ENCODE results near the gene SLC24A3.
"Not testable (repeated sequence)": the region's sequence is repeated elsewhere in the genome, so short reads cannot be mapped to it uniquely, and the experiment has no call there.

Gene SLC24A3

GRCh38 chr20:19619904-19620430 is 407.5 kb downstream of the SLC24A3 start:
- no peaks in the 10 kb centered on the region for H3K27me3 ChIP-seq (ENCODE audit: control insufficient read depth in 2 of 2, insufficient read depth in 2 of 2, low read length in 2 of 2)
- H3K27ac ChIP-seq (ENCODE audit: low read depth in 2 of 2, low read length in 2 of 2) = no peak overlapping the region

GRCh38 chr20:19620446-19620845 is 408.0 kb downstream of the SLC24A3 start:
- Histone ChIP-seq H3K36me3 (ENCODE audit: control insufficient read depth in 2 of 2, insufficient read depth in 2 of 2, low read length in 2 of 2) (no peaks in the 10 kb centered on the region), H3K4me1 (ENCODE audit: control insufficient read depth in 2 of 2, insufficient read depth in 2 of 2, low read length in 2 of 2) (no peaks in the 10 kb centered on the region), H3K27me3 (ENCODE audit: control insufficient read depth in 2 of 2, insufficient read depth in 2 of 2, low read length in 2 of 2) (no peaks in the 10 kb centered on the region), H3K9ac (ENCODE audit: low read depth in 1 of 2, low read length in 2 of 2) (no peak overlapping the region), H3K9me3 (ENCODE audit: control insufficient read depth in 2 of 2, low read length in 2 of 2) (no peaks in the 10 kb centered on the region), H3K27ac (ENCODE audit: low read depth in 2 of 2, low read length in 2 of 2) (no peak overlapping the region), H3K4me3 (ENCODE audit: low read length in 2 of 2) (no peak overlapping the region)

More at GRCh38 chr20:19619904-19620430, 407.5 kb downstream of the SLC24A3 start:
- Histone ChIP-seq H3K36me3 (ENCODE audit: control insufficient read depth in 2 of 2, insufficient read depth in 2 of 2, low read length in 2 of 2) (no peaks in the 10 kb centered on the region), H3K9ac (ENCODE audit: low read depth in 1 of 2, low read length in 2 of 2) (no peak overlapping the region), H3K4me3 (ENCODE audit: low read length in 2 of 2) (no peak overlapping the region), H3K9me3 (ENCODE audit: control insufficient read depth in 2 of 2, low read length in 2 of 2) (no peaks in the 10 kb centered on the region), H3K4me1 (ENCODE audit: control insufficient read depth in 2 of 2, insufficient read depth in 2 of 2, low read length in 2 of 2) (no peaks in the 10 kb centered on the region)

GRCh38 chr20:19621072-19621471 is 408.6 kb downstream of the SLC24A3 start:
- no peaks in the 10 kb centered on the region for H3K9me3 ChIP-seq (ENCODE audit: control insufficient read depth in 2 of 2, low read length in 2 of 2)
- H3K4me1 ChIP-seq (ENCODE audit: control insufficient read depth in 2 of 2, insufficient read depth in 2 of 2, low read length in 2 of 2) = no peaks in the 10 kb centered on the region
- H3K27me3 ChIP-seq (ENCODE audit: control insufficient read depth in 2 of 2, insufficient read depth in 2 of 2, low read length in 2 of 2) = no peaks in the 10 kb centered on the region
- no peak overlapping the region for H3K9ac ChIP-seq (ENCODE audit: low read depth in 1 of 2, low read length in 2 of 2)
- H3K4me3 ChIP-seq (ENCODE audit: low read length in 2 of 2) = no peak overlapping the region
- H3K36me3 ChIP-seq (ENCODE audit: control insufficient read depth in 2 of 2, insufficient read depth in 2 of 2, low read length in 2 of 2) = no peaks in the 10 kb centered on the region
- H3K27ac ChIP-seq (ENCODE audit: low read depth in 2 of 2, low read length in 2 of 2) = no peak overlapping the region

- Histone ChIP-seq H3K9ac (ENCODE audit: low read depth in 1 of 2, low read length in 2 of 2) (no peak overlapping the region), H3K27ac (ENCODE audit: low read depth in 2 of 2, low read length in 2 of 2) (no peak overlapping the region), H3K4me3 (ENCODE audit: low read length in 2 of 2) (no peak overlapping the region), H3K36me3 (ENCODE audit: control insufficient read depth in 2 of 2, insufficient read depth in 2 of 2, low read length in 2 of 2) (no peaks in the 10 kb centered on the region), H3K9me3 (ENCODE audit: control insufficient read depth in 2 of 2, low read length in 2 of 2) (no peaks in the 10 kb centered on the region), H3K4me1 (ENCODE audit: control insufficient read depth in 2 of 2, insufficient read depth in 2 of 2, low read length in 2 of 2) (no peaks in the 10 kb centered on the region), H3K27me3 (ENCODE audit: control insufficient read depth in 2 of 2, insufficient read depth in 2 of 2, low read length in 2 of 2) (no peaks in the 10 kb centered on the region)
Measured at GRCh38 chr20:19624221-19624965, 412.0 kb downstream of the SLC24A3 start.

GRCh38 chr20:19625426-19625825 is 413.0 kb downstream of the SLC24A3 start:
- Histone ChIP-seq H3K9ac (ENCODE audit: low read depth in 1 of 2, low read length in 2 of 2) (no peak overlapping the region), H3K9me3 (ENCODE audit: control insufficient read depth in 2 of 2, low read length in 2 of 2) (no peaks in the 10 kb centered on the region), H3K36me3 (ENCODE audit: control insufficient read depth in 2 of 2, insufficient read depth in 2 of 2, low read length in 2 of 2) (no peaks in the 10 kb centered on the region), H3K27ac (ENCODE audit: low read depth in 2 of 2, low read length in 2 of 2) (no peak overlapping the region), H3K4me3 (ENCODE audit: low read length in 2 of 2) (no peak overlapping the region), H3K4me1 (ENCODE audit: control insufficient read depth in 2 of 2, insufficient read depth in 2 of 2, low read length in 2 of 2) (no peaks in the 10 kb centered on the region), H3K27me3 (ENCODE audit: control insufficient read depth in 2 of 2, insufficient read depth in 2 of 2, low read length in 2 of 2) (no peaks in the 10 kb centered on the region)

- Histone ChIP-seq H3K9me3 (ENCODE audit: control insufficient read depth in 2 of 2, low read length in 2 of 2) (no peaks in the 10 kb centered on the region), H3K36me3 (ENCODE audit: control insufficient read depth in 2 of 2, insufficient read depth in 2 of 2, low read length in 2 of 2) (no peaks in the 10 kb centered on the region), H3K4me1 (ENCODE audit: control insufficient read depth in 2 of 2, insufficient read depth in 2 of 2, low read length in 2 of 2) (no peaks in the 10 kb centered on the region), H3K9ac (ENCODE audit: low read depth in 1 of 2, low read length in 2 of 2) (no peak overlapping the region), H3K4me3 (ENCODE audit: low read length in 2 of 2) (no peak overlapping the region), H3K27ac (ENCODE audit: low read depth in 2 of 2, low read length in 2 of 2) (no peak overlapping the region), H3K27me3 (ENCODE audit: control insufficient read depth in 2 of 2, insufficient read depth in 2 of 2, low read length in 2 of 2) (no peaks in the 10 kb centered on the region)
Measured at GRCh38 chr20:19626896-19627295, 414.5 kb downstream of the SLC24A3 start.

GRCh38 chr20:19628570-19629134 is 416.2 kb downstream of the SLC24A3 start:
- no peak overlapping the region for H3K27ac ChIP-seq (ENCODE audit: low read depth in 2 of 2, low read length in 2 of 2)
- no peaks in the 10 kb centered on the region for H3K9me3 ChIP-seq (ENCODE audit: control insufficient read depth in 2 of 2, low read length in 2 of 2)
- no peaks in the 10 kb centered on the region for H3K4me1 ChIP-seq (ENCODE audit: control insufficient read depth in 2 of 2, insufficient read depth in 2 of 2, low read length in 2 of 2)
- no peaks in the 10 kb centered on the region for H3K36me3 ChIP-seq (ENCODE audit: control insufficient read depth in 2 of 2, insufficient read depth in 2 of 2, low read length in 2 of 2)
- no peak overlapping the region for H3K4me3 ChIP-seq (ENCODE audit: low read length in 2 of 2)
- no peak overlapping the region for H3K9ac ChIP-seq (ENCODE audit: low read depth in 1 of 2, low read length in 2 of 2)
- H3K27me3 ChIP-seq (ENCODE audit: control insufficient read depth in 2 of 2, insufficient read depth in 2 of 2, low read length in 2 of 2) = no peaks in the 10 kb centered on the region

- H3K4me1 ChIP-seq (ENCODE audit: control insufficient read depth in 2 of 2, insufficient read depth in 2 of 2, low read length in 2 of 2) = no peaks in the 10 kb centered on the region
- no peak overlapping the region for H3K9ac ChIP-seq (ENCODE audit: low read depth in 1 of 2, low read length in 2 of 2)
- H3K27ac ChIP-seq (ENCODE audit: low read depth in 2 of 2, low read length in 2 of 2) = no peak overlapping the region
- H3K36me3 ChIP-seq (ENCODE audit: control insufficient read depth in 2 of 2, insufficient read depth in 2 of 2, low read length in 2 of 2) = no peaks in the 10 kb centered on the region
- no peak overlapping the region for H3K4me3 ChIP-seq (ENCODE audit: low read length in 2 of 2)
- H3K27me3 ChIP-seq (ENCODE audit: control insufficient read depth in 2 of 2, insufficient read depth in 2 of 2, low read length in 2 of 2) = no peaks in the 10 kb centered on the region
- no peaks in the 10 kb centered on the region for H3K9me3 ChIP-seq (ENCODE audit: control insufficient read depth in 2 of 2, low read length in 2 of 2)
Measured at GRCh38 chr20:19631410-19631809, 419.0 kb downstream of the SLC24A3 start.

GRCh38 chr20:19633985-19634384 is 421.5 kb downstream of the SLC24A3 start:
- H3K4me3 ChIP-seq (ENCODE audit: low read length in 2 of 2) = no peak overlapping the region
- H3K27ac ChIP-seq (ENCODE audit: low read depth in 2 of 2, low read length in 2 of 2) = no peak overlapping the region
- H3K9me3 ChIP-seq (ENCODE audit: control insufficient read depth in 2 of 2, low read length in 2 of 2) = no peaks in the 10 kb centered on the region
- H3K27me3 ChIP-seq (ENCODE audit: control insufficient read depth in 2 of 2, insufficient read depth in 2 of 2, low read length in 2 of 2) = no peaks in the 10 kb centered on the region
- H3K9ac ChIP-seq (ENCODE audit: low read depth in 1 of 2, low read length in 2 of 2) = no peak overlapping the region
- H3K4me1 ChIP-seq (ENCODE audit: control insufficient read depth in 2 of 2, insufficient read depth in 2 of 2, low read length in 2 of 2) = no peaks in the 10 kb centered on the region
- no peaks in the 10 kb centered on the region for H3K36me3 ChIP-seq (ENCODE audit: control insufficient read depth in 2 of 2, insufficient read depth in 2 of 2, low read length in 2 of 2)

- not testable (repeated sequence) for H3K27me3 ChIP-seq (ENCODE audit: control insufficient read depth in 2 of 2, insufficient read depth in 2 of 2, low read length in 2 of 2); H3K4me3 ChIP-seq (ENCODE audit: low read length in 2 of 2); H3K9me3 ChIP-seq (ENCODE audit: control insufficient read depth in 2 of 2, low read length in 2 of 2); H3K4me1 ChIP-seq (ENCODE audit: control insufficient read depth in 2 of 2, insufficient read depth in 2 of 2, low read length in 2 of 2); H3K36me3 ChIP-seq (ENCODE audit: control insufficient read depth in 2 of 2, insufficient read depth in 2 of 2, low read length in 2 of 2); H3K9ac ChIP-seq (ENCODE audit: low read depth in 1 of 2, low read length in 2 of 2); H3K27ac ChIP-seq (ENCODE audit: low read depth in 2 of 2, low read length in 2 of 2)
Measured at GRCh38 chr20:19639471-19640045, 427.1 kb downstream of the SLC24A3 start.
